ENCODE measurements around the gene ANKRD2.

The ANKRD2 gene

DNA sequence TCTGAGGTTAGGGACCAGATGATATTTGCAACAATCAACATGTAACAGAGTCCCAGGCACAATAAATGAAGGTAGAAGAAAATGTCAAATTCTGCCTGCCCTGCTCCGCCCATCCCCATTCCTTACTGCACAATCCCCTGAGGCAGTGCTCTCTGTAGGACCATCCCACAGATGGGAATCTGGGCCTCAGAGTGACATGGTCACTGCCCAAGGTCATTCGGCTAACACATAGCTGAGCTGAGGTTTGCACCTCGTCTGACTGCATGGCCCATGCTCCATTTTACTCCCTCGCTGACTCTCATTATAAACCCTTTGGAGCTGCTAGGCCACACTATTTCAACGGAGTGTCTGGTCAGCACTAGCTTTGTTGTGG, 12.8 kb downstream of the ANKRD2 start:
- H3K27me3 ChIP-seq (replicated peaks; ENCODE audit: control insufficient read depth, insufficient read depth, low read length): no peaks in the 10 kb centered on the region
- H3K4me3 ChIP-seq (replicated peaks; ENCODE audit: low read depth, low read length): no peak overlapping the region
- TF ChIP-seq, protein P1, sequence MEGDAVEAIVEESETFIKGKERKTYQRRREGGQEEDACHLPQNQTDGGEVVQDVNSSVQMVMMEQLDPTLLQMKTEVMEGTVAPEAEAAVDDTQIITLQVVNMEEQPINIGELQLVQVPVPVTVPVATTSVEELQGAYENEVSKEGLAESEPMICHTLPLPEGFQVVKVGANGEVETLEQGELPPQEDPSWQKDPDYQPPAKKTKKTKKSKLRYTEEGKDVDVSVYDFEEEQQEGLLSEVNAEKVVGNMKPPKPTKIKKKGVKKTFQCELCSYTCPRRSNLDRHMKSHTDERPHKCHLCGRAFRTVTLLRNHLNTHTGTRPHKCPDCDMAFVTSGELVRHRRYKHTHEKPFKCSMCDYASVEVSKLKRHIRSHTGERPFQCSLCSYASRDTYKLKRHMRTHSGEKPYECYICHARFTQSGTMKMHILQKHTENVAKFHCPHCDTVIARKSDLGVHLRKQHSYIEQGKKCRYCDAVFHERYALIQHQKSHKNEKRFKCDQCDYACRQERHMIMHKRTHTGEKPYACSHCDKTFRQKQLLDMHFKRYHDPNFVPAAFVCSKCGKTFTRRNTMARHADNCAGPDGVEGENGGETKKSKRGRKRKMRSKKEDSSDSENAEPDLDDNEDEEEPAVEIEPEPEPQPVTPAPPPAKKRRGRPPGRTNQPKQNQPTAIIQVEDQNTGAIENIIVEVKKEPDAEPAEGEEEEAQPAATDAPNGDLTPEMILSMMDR (IDR thresholded peaks at IDR 0.05; ENCODE audit: insufficient read depth, low read length, poor library complexity, severe bottlenecking): no peak
- no peaks in the 10 kb centered on the region for H3K36me3 ChIP-seq (ENCODE audit: control insufficient read depth, insufficient read depth, low read length)
- DNase-seq (ENCODE audit: extremely low read depth, insufficient read length): no peak

DNA sequence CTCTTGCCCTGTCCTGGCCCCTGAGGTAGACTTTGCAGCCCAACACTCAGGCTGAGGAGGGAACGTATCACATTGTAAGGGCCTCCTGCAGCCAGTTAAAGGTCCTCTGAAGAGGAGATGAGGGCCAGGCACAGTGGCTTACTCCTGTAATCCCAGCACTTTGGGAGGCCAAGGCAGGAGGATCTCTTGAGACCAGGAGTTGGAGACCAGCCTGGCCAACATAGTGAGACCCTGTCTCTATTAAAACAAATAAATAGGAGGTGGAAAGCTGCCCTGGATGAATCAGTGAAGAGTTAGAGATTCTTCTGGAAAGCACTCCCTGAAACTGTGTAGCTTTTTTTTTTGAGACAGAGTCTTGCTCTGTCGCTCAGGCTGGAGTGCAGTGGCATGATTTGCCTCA, 14.6 kb downstream of the ANKRD2 start:
- Histone ChIP-seq H3K36me3 (ENCODE audit: control insufficient read depth, insufficient read depth, low read length) (no peaks in the 10 kb centered on the region), H3K27me3 (replicated peaks; ENCODE audit: control insufficient read depth, insufficient read depth, low read length) (no peaks in the 10 kb centered on the region), H3K4me3 (replicated peaks; ENCODE audit: low read depth, low read length) (no peak overlapping the region)
- TF ChIP-seq, protein P1 (IDR thresholded peaks at IDR 0.05; ENCODE audit: insufficient read depth, low read length, poor library complexity, severe bottlenecking): no peak
- DNase-seq (ENCODE audit: extremely low read depth, insufficient read length): no peak

DNA sequence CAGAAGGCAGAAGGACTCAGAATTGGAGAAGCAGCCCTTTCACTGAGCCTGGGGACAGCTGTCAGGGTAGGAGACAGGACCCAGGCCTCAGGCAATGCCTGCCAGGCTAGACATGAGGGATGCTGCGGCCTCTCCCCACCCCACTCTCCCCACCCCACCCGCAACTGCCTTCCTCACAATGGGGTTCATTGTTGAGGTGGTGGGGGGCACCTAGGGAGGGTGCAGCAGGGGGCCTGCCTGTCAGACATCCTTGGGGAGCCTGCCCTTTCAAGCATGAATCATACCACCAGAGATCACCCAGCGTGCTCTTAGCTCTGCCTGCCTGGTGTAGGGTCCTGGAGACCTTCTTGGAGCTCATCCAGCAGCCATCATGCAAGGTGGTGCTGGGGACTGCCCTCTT, 16.9 kb downstream of the ANKRD2 start, which contains the start of gene C10orf62:
TSS of gene C10orf62 (plus strand) at position 243 of the 400 bp plus-strand sequence. CDS start 177 bp downstream, outside the sequence.
- H3K27me3 ChIP-seq (replicated peaks; ENCODE audit: control insufficient read depth, insufficient read depth, low read length): no peaks in the 10 kb centered on the region
- TF ChIP-seq, protein P1 (IDR thresholded peaks at IDR 0.05; ENCODE audit: insufficient read depth, low read length, poor library complexity, severe bottlenecking): no peak
- no peak for DNase-seq (ENCODE audit: extremely low read depth, insufficient read length)

DNA sequence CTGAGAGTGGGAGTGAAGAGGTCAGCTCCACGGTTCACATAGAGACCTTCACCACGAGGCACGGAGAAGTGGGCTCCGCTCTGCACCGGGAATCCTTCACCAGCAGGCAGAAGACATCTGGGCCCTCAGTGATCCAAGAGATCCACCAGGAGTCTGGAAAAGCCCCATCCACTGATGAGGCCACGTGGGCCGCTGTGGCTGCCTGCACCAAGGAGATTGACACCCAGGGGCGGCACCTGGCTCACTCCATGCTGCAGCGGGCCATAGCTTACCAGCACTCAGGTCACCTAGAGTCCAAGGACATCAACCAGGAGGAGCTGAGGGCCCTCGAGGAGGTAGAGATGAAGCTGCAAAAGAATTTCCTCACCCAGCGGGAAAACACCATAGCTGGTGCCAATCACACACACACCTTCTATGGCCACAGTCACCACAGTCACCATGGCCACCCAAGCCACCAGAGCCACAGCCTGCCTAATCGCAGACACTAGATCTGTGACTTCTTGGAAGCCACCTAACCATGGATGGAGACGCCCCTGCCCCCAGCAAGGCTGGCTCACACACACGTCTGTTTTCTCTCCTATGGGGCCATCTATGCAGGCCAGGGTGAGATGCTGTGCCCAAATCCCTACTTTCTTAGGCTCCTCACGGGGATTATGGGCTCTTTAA, 17.6 kb downstream of the ANKRD2 start:
- no peaks in the 10 kb centered on the region for H3K36me3 ChIP-seq (ENCODE audit: control insufficient read depth, insufficient read depth, low read length)
- no peak overlapping the region for H3K4me3 ChIP-seq (replicated peaks; ENCODE audit: low read depth, low read length)
- DNase-seq (ENCODE audit: extremely low read depth, insufficient read length): no peak
- TF ChIP-seq, protein P1 (IDR thresholded peaks at IDR 0.05; ENCODE audit: insufficient read depth, low read length, poor library complexity, severe bottlenecking): no peak
- H3K27me3 ChIP-seq (replicated peaks; ENCODE audit: control insufficient read depth, insufficient read depth, low read length): no peaks in the 10 kb centered on the region

More for the DNA sequence above, 16.9 kb downstream of the ANKRD2 start, which contains the start of gene C10orf62:
- Histone ChIP-seq H3K36me3 (ENCODE audit: control insufficient read depth, insufficient read depth, low read length) (no peaks in the 10 kb centered on the region), H3K4me3 (replicated peaks; ENCODE audit: low read depth, low read length) (no peak within 1 kb of the TSS)

DNA sequence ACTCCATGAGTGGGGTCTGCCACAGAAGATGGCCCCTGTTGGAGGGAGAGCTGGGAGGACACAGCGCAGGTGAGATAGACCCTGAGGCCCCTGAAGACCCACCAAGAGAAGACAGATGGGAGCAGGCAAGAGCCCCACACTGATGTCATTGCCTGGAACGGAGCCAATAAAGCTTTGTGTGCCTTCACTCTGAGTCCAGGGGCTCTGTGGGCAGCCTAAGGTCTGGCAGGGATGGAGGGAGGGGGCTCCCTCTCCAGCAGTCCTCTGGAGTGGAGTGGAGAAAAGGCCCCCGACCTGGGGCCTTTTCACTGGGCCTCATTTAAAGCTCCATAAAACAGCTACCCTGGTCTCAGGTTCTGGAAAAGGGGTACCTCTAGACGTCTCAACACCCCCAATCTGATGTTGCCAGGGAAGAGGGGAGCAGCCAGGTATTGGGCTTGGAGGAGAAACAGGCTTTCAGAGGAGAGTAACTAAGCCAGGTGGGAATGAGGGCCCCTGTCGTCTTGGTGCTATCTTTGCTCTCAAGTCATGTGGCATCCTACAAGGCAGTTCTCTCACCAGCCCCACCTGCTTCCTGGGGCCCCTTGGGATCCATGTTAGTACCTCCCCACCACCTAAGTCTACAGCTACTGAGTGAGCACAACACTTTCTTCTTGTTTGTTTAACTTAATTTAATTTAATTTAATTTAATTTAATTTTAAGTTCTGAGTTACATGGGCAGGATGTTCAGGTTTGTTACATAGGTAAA, 18.3 kb downstream of the ANKRD2 start:
- H3K27me3 ChIP-seq (replicated peaks; ENCODE audit: control insufficient read depth, insufficient read depth, low read length): no peaks in the 10 kb centered on the region
- H3K36me3 ChIP-seq (ENCODE audit: control insufficient read depth, insufficient read depth, low read length): no peaks in the 10 kb centered on the region
- H3K4me3 ChIP-seq (replicated peaks; ENCODE audit: low read depth, low read length): no peak overlapping the region
- TF ChIP-seq, protein P1 (IDR thresholded peaks at IDR 0.05; ENCODE audit: insufficient read depth, low read length, poor library complexity, severe bottlenecking): no peak
- DNase-seq (ENCODE audit: extremely low read depth, insufficient read length): no peak
